Measurements from ENCODE around the gene ARFGAP3. TPM values are rescaled to one million over a fixed set of nuclear protein-coding genes. Genes with fewer than 3 reads are reported as not detected.

The ARFGAP3 gene
- total RNA-seq, 1 experiment from 2014 or later, result 27.0 TPM

GRCh38 chr22:42883970-42884369 lies 26.9 kb upstream of the ARFGAP3 start:
- H3K36me3 ChIP-seq (ENCODE audit: control insufficient read depth, insufficient read depth, low read length), result no peaks in the 10 kb centered on the region
- no peaks in the 10 kb centered on the region for H3K27me3 ChIP-seq (ENCODE audit: control insufficient read depth, insufficient read depth, low read length)
- CTCF ChIA-PET, result interaction anchor here (0.7 kb wide), 1 partner anchor 87 kb away, joined by 6 read pairs; no protein-coding TSS in a partner anchor
- in situ Hi-C loops (cut with HindIII; ENCODE audit: low pct_unique_long_range_greater_than_20kb, low sequenced_read_pairs), result no loop called here
- ATAC-seq (no peak), DNase-seq (ENCODE audit: low read depth, low spot score) (no peak)
- no peak overlapping the region for H3K4me3 ChIP-seq (ENCODE audit: low read depth in 2 of 2, low read length in 2 of 2)
- H3K9me3 ChIP-seq (ENCODE audit: control insufficient read depth, insufficient read depth, low read depth, low read length), result no peaks in the 10 kb centered on the region
- no peak overlapping the region for H3K27ac ChIP-seq (ENCODE audit: low read length)
- intact Hi-C loops (cut with micrococcal nuclease; ENCODE audit: unreplicated experiment), result no loop called here
- BruUV-seq (replicated peaks), result no TSS peak
- POLR2A ChIA-PET, result no interaction called here
- TF ChIP-seq SIN3A (IDR thresholded peaks at IDR 0.05; ENCODE audit: borderline replicate concordance, insufficient read depth, low read depth, low read length) (no peak), POLR2AphosphoS5 (IDR thresholded peaks at IDR 0.05; ENCODE audit: low read depth, low read length) (no peak), REST (IDR thresholded peaks at IDR 0.05; ENCODE audit: insufficient read depth in 1 of 2, low read depth in 2 of 2, low read length in 1 of 2) (no peak), CTCF (IDR thresholded peaks at IDR 0.05) (no peak), TCF7L2 (IDR thresholded peaks at IDR 0.05; ENCODE audit: low read depth, low read length) (no peak)
- no peaks in the 10 kb centered on the region for H3K4me1 ChIP-seq (ENCODE audit: control insufficient read depth, insufficient read depth, low read length)

- CTCF ChIA-PET, result interaction anchor here (0.7 kb wide), 1 partner anchor 87 kb away, joined by 6 read pairs; no protein-coding TSS in a partner anchor
- POLR2A ChIA-PET, result no interaction called here
- TF ChIP-seq SIN3A (IDR thresholded peaks at IDR 0.05; ENCODE audit: borderline replicate concordance, insufficient read depth, low read depth, low read length), result no peak
- no peak for TF ChIP-seq POLR2AphosphoS5 (IDR thresholded peaks at IDR 0.05; ENCODE audit: low read depth, low read length)
- TF ChIP-seq TCF7L2 (IDR thresholded peaks at IDR 0.05; ENCODE audit: low read depth, low read length), result no peak
- TF ChIP-seq REST (IDR thresholded peaks at IDR 0.05; ENCODE audit: insufficient read depth in 1 of 2, low read depth in 2 of 2, low read length in 1 of 2), result no peak
- TF ChIP-seq CTCF (IDR thresholded peaks at IDR 0.05), result no peak
Observed at GRCh38 chr22:42883121-42883520, 26.0 kb upstream of the ARFGAP3 start.

More at GRCh38 chr22:42883121-42883520, 26.0 kb upstream of the ARFGAP3 start:
- no peak overlapping the region for H3K4me3 ChIP-seq (ENCODE audit: low read depth in 2 of 2, low read length in 2 of 2)
- no TSS peak for BruUV-seq (replicated peaks)
- intact Hi-C loops (cut with micrococcal nuclease; ENCODE audit: unreplicated experiment), result no loop called here
- no peaks in the 10 kb centered on the region for H3K4me1 ChIP-seq (ENCODE audit: control insufficient read depth, insufficient read depth, low read length)
- no peaks in the 10 kb centered on the region for H3K9me3 ChIP-seq (ENCODE audit: control insufficient read depth, insufficient read depth, low read depth, low read length)
- H3K27me3 ChIP-seq (ENCODE audit: control insufficient read depth, insufficient read depth, low read length), result no peaks in the 10 kb centered on the region
- no peak for DNase-seq (ENCODE audit: low read depth, low spot score)
- ATAC-seq, result no peak
- H3K27ac ChIP-seq (ENCODE audit: low read length), result no peak overlapping the region
- H3K36me3 ChIP-seq (ENCODE audit: control insufficient read depth, insufficient read depth, low read length), result no peaks in the 10 kb centered on the region
- in situ Hi-C loops (cut with HindIII; ENCODE audit: low pct_unique_long_range_greater_than_20kb, low sequenced_read_pairs), result no loop called here
